Measurements from ENCODE around the gene FFAR2. TPM values are rescaled to one million over a fixed set of nuclear protein-coding genes. Genes with fewer than 3 reads are reported as not detected.
A peak's percentile ranks its signal among the peaks of the same experiment; 100 is the strongest.
"Not testable (repeated sequence)": the region's sequence is repeated elsewhere in the genome, so short reads cannot be mapped to it uniquely, and the experiment has no call there.

The FFAR2 gene
- total RNA-seq, 5 donors from 2014 or later (not counting 1 experiment from before 2014, with no cell fraction given), result not detected

DNA sequence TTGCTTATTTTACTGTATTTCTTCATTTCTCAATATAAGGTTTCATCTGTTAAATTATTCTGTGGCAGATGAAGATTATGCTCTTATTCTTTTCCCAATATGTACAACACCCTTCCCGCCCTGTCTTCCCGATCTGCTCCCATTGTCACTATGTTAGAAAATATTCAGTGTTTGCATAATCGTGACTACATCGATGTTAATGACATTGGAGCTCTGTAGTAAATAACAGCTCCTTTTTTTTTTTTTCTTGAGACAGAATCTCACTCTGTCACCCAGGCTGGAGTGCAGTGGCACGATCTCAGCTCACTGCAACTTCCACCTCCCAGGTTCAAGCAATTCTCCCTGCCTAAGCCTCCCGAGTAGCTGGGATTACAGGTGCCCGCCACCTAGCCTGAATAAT, 14.9 kb downstream of the FFAR2 start:
- H3K27me3 Mint-ChIP-seq; H3K4me3 ChIP-seq (ENCODE audit: control insufficient read depth in 1 of 2, extremely low read depth in 1 of 2, low read length in 1 of 2); H3K36me3 Mint-ChIP-seq; H3K9me3 ChIP-seq; H3K9me3 Mint-ChIP-seq; H3K27me3 ChIP-seq (replicated peaks in 1 of 2; ENCODE audit: control insufficient read depth in 2 of 2, extremely low read depth in 1 of 2, insufficient read depth in 2 of 2, low read length in 1 of 2); H3K36me3 ChIP-seq (ENCODE audit: control insufficient read depth in 2 of 2, extremely low read depth in 1 of 2, insufficient read depth in 1 of 2, low read length in 1 of 2); DNase-seq: not testable (repeated sequence)
- CTCF ChIA-PET, result interaction anchor here (0.6 to 2.3 kb wide), 7 partner anchors 8 to 321 kb away, joined by 3 to 9 read pairs (median 5); no protein-coding TSS in a partner anchor
- WGBS (ENCODE audit: insufficient coverage), result 20% methylated on average over 1 of the region's 7 CpGs
- ATAC-seq (replicated peaks in 1 of 4), result peak; percentile 30 to 51 (median 44)
- peaks cover 33 to 59% (median 35%) of the 10 kb centered on the region in 3 donors for H3K4me1 Mint-ChIP-seq
- peak overlapping the region; percentile 96 for H3K27ac ChIP-seq (ENCODE audit: low read length)
- H3K27ac Mint-ChIP-seq, result peak overlapping the region; percentile 82 to 96
- POLR2A ChIA-PET, result interaction anchor here in 1 of 2 donors (0.6 kb wide), 1 partner anchor 147 kb away, joined by 3 read pairs; no protein-coding TSS in a partner anchor
- H3K4me3 Mint-ChIP-seq, result peak overlapping the region in 2 of 3 donors; percentile 51 to 69
- peaks cover 18 to 46% of the 10 kb centered on the region in 2 experiments for H3K4me1 ChIP-seq (ENCODE audit: control insufficient read depth in 1 of 2, extremely low read depth in 1 of 2, insufficient read depth in 2 of 2, low read length in 2 of 2)

DNA sequence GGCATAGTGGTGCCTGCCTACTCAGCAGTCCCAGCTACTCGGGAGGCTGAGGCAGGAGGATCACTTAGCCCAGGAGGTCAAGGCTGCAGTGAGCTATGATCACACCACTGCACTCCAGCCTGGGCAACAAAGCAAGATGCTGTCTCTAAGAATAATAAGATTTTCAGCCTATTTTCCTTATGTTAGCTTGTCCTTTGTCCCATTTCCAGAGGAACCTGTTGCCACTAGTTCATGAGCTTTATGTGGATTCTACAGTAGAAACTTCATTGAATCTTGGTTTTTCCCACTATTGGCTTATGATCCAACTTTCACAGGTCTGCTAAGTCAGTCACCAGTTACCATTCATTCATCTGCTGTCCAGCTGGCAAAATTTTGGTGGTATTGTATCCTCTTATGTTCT, 18.2 kb downstream of the FFAR2 start:
- Histone ChIP-seq H3K36me3 (ENCODE audit: control insufficient read depth in 2 of 2, extremely low read depth in 1 of 2, insufficient read depth in 1 of 2, low read length in 1 of 2) (no peaks in the 10 kb centered on the region), H3K27me3 (replicated peaks in 1 of 2; ENCODE audit: control insufficient read depth in 2 of 2, extremely low read depth in 1 of 2, insufficient read depth in 2 of 2, low read length in 1 of 2) (no peaks in the 10 kb centered on the region), H3K4me1 (ENCODE audit: control insufficient read depth in 1 of 2, extremely low read depth in 1 of 2, insufficient read depth in 2 of 2, low read length in 2 of 2) (peaks cover 16 to 32% of the 10 kb centered on the region in 2 experiments), H3K27ac (ENCODE audit: low read length) (no peak overlapping the region), H3K4me3 (ENCODE audit: control insufficient read depth in 1 of 2, extremely low read depth in 1 of 2, low read length in 1 of 2) (no peak overlapping the region), H3K9me3 (no peaks in the 10 kb centered on the region)
- Mint-ChIP-seq H3K27ac (peak overlapping the region in 1 of 2 donors; percentile 28), H3K9me3 (no peaks in the 10 kb centered on the region), H3K4me3 (no peak overlapping the region), H3K27me3 (no peaks in the 10 kb centered on the region), H3K4me1 (peaks cover 21 to 38% (median 24%) of the 10 kb centered on the region in 3 donors), H3K36me3 (no peaks in the 10 kb centered on the region)
- CTCF ChIA-PET, result interaction anchor here (0.5 to 1.1 kb wide), 5 partner anchors 10 to 113 kb away, joined by 3 to 7 read pairs (median 4); no protein-coding TSS in a partner anchor
- ATAC-seq (replicated peaks in 1 of 4) (no peak), DNase-seq (no peak)
- POLR2A ChIA-PET, result no interaction called here
- WGBS (ENCODE audit: insufficient coverage), result 80% methylated on average over 1 of the region's 1 CpG

DNA sequence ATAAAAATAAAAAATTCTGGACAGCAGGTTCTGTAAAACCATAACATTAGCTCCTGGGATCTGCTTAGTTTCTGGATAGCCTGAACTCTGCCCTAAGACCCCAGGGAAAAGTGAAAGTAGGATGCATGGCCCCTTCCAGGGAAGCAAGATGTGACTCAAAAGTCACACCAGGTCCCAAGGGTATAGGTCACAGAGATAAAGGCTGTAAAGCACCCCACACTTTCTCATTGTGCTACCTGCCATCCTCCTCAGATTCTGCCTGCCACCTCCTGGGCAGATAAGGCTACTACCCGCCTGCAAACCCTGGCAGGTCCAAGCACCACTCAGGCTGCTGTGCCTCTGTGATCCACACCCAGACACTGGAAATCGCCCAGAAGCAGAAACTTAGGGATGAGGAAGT, 20.6 kb downstream of the FFAR2 start:
- Histone ChIP-seq H3K9me3 (no peaks in the 10 kb centered on the region), H3K4me1 (ENCODE audit: control insufficient read depth in 1 of 2, extremely low read depth in 1 of 2, insufficient read depth in 2 of 2, low read length in 2 of 2) (peaks cover 0 to 10% of the 10 kb centered on the region in 2 experiments), H3K4me3 (ENCODE audit: control insufficient read depth in 1 of 2, extremely low read depth in 1 of 2, low read length in 1 of 2) (no peak overlapping the region), H3K27ac (ENCODE audit: low read length) (no peak overlapping the region), H3K36me3 (ENCODE audit: control insufficient read depth in 2 of 2, extremely low read depth in 1 of 2, insufficient read depth in 1 of 2, low read length in 1 of 2) (no peaks in the 10 kb centered on the region), H3K27me3 (replicated peaks in 1 of 2; ENCODE audit: control insufficient read depth in 2 of 2, extremely low read depth in 1 of 2, insufficient read depth in 2 of 2, low read length in 1 of 2) (no peaks in the 10 kb centered on the region)
- 25% methylated on average over 2 of the region's 2 CpGs for WGBS (ENCODE audit: insufficient coverage)
- Mint-ChIP-seq H3K9me3 (no peaks in the 10 kb centered on the region), H3K27ac (no peak overlapping the region), H3K4me3 (no peak overlapping the region), H3K36me3 (no peaks in the 10 kb centered on the region), H3K4me1 (peaks cover 4 to 21% (median 8%) of the 10 kb centered on the region in 3 donors), H3K27me3 (no peaks in the 10 kb centered on the region)
- ChIA-PET CTCF (interaction anchor here (0.6 to 3.0 kb wide), 5 partner anchors 28 to 463 kb away, joined by 3 to 21 read pairs (median 3); no protein-coding TSS in a partner anchor), POLR2A (no interaction called here)
- peak; percentile 94 to 99 (median 96) for ATAC-seq (replicated peaks in 1 of 4)
- peak; percentile 33 to 81 (median 60) for DNase-seq

DNA sequence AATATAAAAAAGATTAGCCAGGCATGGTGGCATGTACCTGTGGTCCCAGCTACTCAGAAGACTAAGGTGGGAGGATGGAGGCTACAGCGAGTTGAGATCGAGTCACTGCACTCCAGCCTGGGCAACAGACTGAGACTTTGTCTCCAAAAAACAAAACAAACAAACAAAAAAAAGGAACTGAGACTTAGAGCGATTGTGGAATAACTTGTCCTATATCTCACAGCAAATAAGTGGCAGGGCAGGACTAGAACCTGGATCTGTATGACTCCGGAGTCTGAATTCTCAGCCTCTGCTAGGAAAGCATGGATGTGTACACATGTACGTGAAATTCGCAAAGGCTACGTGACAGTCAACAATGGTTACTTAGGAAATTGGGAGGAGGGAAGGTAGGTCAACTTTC, 22.1 kb downstream of the FFAR2 start:
- Mint-ChIP-seq H3K36me3 (no peaks in the 10 kb centered on the region), H3K4me1 (peaks cover 0 to 9% (median 2%) of the 10 kb centered on the region in 3 donors), H3K4me3 (no peak overlapping the region), H3K9me3 (no peaks in the 10 kb centered on the region), H3K27ac (no peak overlapping the region), H3K27me3 (no peaks in the 10 kb centered on the region)
- Histone ChIP-seq H3K4me3 (ENCODE audit: control insufficient read depth in 1 of 2, extremely low read depth in 1 of 2, low read length in 1 of 2) (no peak overlapping the region), H3K27ac (ENCODE audit: low read length) (no peak overlapping the region), H3K4me1 (ENCODE audit: control insufficient read depth in 1 of 2, extremely low read depth in 1 of 2, insufficient read depth in 2 of 2, low read length in 2 of 2) (no peaks in the 10 kb centered on the region), H3K27me3 (replicated peaks in 1 of 2; ENCODE audit: control insufficient read depth in 2 of 2, extremely low read depth in 1 of 2, insufficient read depth in 2 of 2, low read length in 1 of 2) (peaks cover 0 to 3% of the 10 kb centered on the region in 2 experiments), H3K9me3 (no peaks in the 10 kb centered on the region), H3K36me3 (ENCODE audit: control insufficient read depth in 2 of 2, extremely low read depth in 1 of 2, insufficient read depth in 1 of 2, low read length in 1 of 2) (no peaks in the 10 kb centered on the region)
- DNase-seq (no peak), ATAC-seq (replicated peaks in 1 of 4) (no peak)
- WGBS (ENCODE audit: insufficient coverage), result 93% methylated on average over 4 of the region's 7 CpGs
- POLR2A ChIA-PET, result no interaction called here
- CTCF ChIA-PET, result interaction anchor here in 1 of 2 donors (0.9 to 3.0 kb wide), 3 partner anchors 25 to 117 kb away, joined by 3 to 21 read pairs (median 3); no protein-coding TSS in a partner anchor

DNA sequence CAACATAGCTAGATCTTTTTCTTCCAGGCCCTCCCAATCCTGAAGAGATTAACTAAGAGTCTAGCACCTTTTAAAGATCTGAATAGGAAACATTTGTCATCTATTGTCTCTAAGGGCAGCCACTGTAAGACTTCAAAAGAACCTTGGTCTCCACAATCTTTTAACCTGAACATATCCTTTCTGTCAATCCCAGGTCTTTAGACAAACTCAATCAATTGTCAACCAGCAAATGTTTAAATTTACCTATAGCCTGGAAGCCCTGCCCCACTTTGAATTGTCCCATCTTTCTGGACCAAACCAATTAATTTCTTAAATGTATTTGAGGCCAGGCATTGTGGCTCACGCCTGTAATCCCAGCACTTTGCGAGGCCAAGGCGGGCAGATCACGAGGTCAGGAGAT, 23.0 kb downstream of the FFAR2 start:
- CTCF ChIA-PET; DNase-seq; ATAC-seq (replicated peaks in 1 of 4); H3K27ac ChIP-seq (ENCODE audit: low read length); H3K9me3 ChIP-seq; H3K27me3 ChIP-seq (replicated peaks in 1 of 2; ENCODE audit: control insufficient read depth in 2 of 2, extremely low read depth in 1 of 2, insufficient read depth in 2 of 2, low read length in 1 of 2); H3K4me1 Mint-ChIP-seq; H3K4me1 ChIP-seq (ENCODE audit: control insufficient read depth in 1 of 2, extremely low read depth in 1 of 2, insufficient read depth in 2 of 2, low read length in 2 of 2); H3K4me3 Mint-ChIP-seq; H3K4me3 ChIP-seq (ENCODE audit: control insufficient read depth in 1 of 2, extremely low read depth in 1 of 2, low read length in 1 of 2); POLR2A ChIA-PET; H3K36me3 Mint-ChIP-seq; H3K36me3 ChIP-seq (ENCODE audit: control insufficient read depth in 2 of 2, extremely low read depth in 1 of 2, insufficient read depth in 1 of 2, low read length in 1 of 2); H3K27ac Mint-ChIP-seq; H3K9me3 Mint-ChIP-seq; H3K27me3 Mint-ChIP-seq: not testable (repeated sequence)
- WGBS (ENCODE audit: insufficient coverage), result no CpG with 5 or more reads among the region's 4 CpGs

DNA sequence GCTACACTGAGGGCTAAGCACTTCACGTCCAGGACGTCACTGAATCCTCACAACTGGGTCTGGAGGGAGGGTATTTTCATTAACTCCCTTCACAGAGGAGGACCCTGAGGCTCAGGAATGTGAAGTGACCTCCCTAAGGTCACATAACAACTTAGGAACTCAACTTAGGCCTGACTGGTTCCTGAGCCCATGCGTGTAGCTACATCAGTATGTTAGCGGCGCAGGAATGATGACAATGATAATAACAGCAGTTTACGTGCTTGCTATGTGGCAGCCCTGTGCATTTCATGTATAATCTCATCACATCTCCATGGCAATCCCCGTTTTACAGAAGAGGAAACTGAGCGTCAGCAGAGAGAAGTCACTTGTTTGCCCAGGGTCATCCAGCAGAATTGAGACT, 23.9 kb downstream of the FFAR2 start:
- ChIA-PET CTCF (interaction anchor here in 1 of 2 donors (0.7 to 1.0 kb wide), 3 partner anchors 28 to 120 kb away, joined by 3 read pairs; no protein-coding TSS in a partner anchor), POLR2A (no interaction called here)
- Mint-ChIP-seq H3K27ac (no peak overlapping the region), H3K4me1 (peaks cover 0 to 5% (median 2%) of the 10 kb centered on the region in 3 donors), H3K36me3 (no peaks in the 10 kb centered on the region), H3K9me3 (no peaks in the 10 kb centered on the region), H3K27me3 (no peaks in the 10 kb centered on the region), H3K4me3 (no peak overlapping the region)
- Histone ChIP-seq H3K9me3 (no peaks in the 10 kb centered on the region), H3K27ac (ENCODE audit: low read length) (no peak overlapping the region), H3K4me1 (ENCODE audit: control insufficient read depth in 1 of 2, extremely low read depth in 1 of 2, insufficient read depth in 2 of 2, low read length in 2 of 2) (no peaks in the 10 kb centered on the region), H3K4me3 (ENCODE audit: control insufficient read depth in 1 of 2, extremely low read depth in 1 of 2, low read length in 1 of 2) (no peak overlapping the region), H3K27me3 (replicated peaks in 1 of 2; ENCODE audit: control insufficient read depth in 2 of 2, extremely low read depth in 1 of 2, insufficient read depth in 2 of 2, low read length in 1 of 2) (peaks cover 0 to 3% of the 10 kb centered on the region in 2 experiments), H3K36me3 (ENCODE audit: control insufficient read depth in 2 of 2, extremely low read depth in 1 of 2, insufficient read depth in 1 of 2, low read length in 1 of 2) (no peaks in the 10 kb centered on the region)
- no peak for DNase-seq
- ATAC-seq (replicated peaks in 1 of 4), result no peak
- 79% methylated on average over 4 of the region's 8 CpGs for WGBS (ENCODE audit: insufficient coverage)
